Thyroid gland (tissue), 4 donors: ENCODE results near the gene DNAJB6. TPM values are rescaled to one million over a fixed set of nuclear protein-coding genes. Genes with fewer than 3 reads are reported as not detected.
"Not testable (repeated sequence)": the region's sequence is repeated elsewhere in the genome, so short reads cannot be mapped to it uniquely, and the experiment has no call there.

Source experiments
- DNase-seq, 2 donors: peaks; one replicate each; pipeline ENCODE4 v3.0.0-alpha.2; 2019
- H3K27ac ChIP-seq, 3 donors: fragments of 200-600 bp; sonication (generic); 1 replicate in 2 of 3; 2 replicates in 1 of 3; pipeline ENCODE4 v1.5.1; 2016 to 2019; ENCODE audit warnings: mild to moderate bottlenecking in 1 of 3, moderate library complexity in 1 of 3
- H3K27me3 ChIP-seq: fragments of 200-600 bp; sonication (generic); one replicate; pipeline ENCODE4 v1.5.1; 2019
- H3K36me3 ChIP-seq, 2 donors: fragments of 200-600 bp; sonication (generic); one replicate each; pipeline ENCODE4 v1.5.1; 2016 to 2019
- H3K4me1 ChIP-seq, 2 donors: fragments of 200-600 bp; sonication (generic); one replicate each; pipeline ENCODE4 v1.5.1; 2017 to 2019
- H3K4me3 ChIP-seq, 3 donors: fragments of 200-600 bp; sonication (generic); replicated peaks in 1 of 3; 1 replicate in 2 of 3; 2 replicates in 1 of 3; pipeline ENCODE4 v1.5.1; 2016; ENCODE audit warnings: mild to moderate bottlenecking in 1 of 3
- H3K9me3 ChIP-seq: fragments of 200-600 bp; sonication (generic); one replicate; pipeline ENCODE4 v1.5.1; 2017
- POLR2A ChIP-seq, 2 donors: fragments of 450-650 bp; IDR thresholded peaks; one replicate each; pipeline ENCODE4 v1.6.1; 2017; ENCODE audit warnings: antibody characterized with exemption in 2 of 2, mild to moderate bottlenecking in 2 of 2, moderate library complexity in 1 of 2
- WGBS, 2 donors: methylation state at CpG; one replicate each; pipeline ENCODE4 v1.1.5; 2017; 5-methylcytosine and 5-hydroxymethylcytosine counted together
- intact Hi-C: fragments of 100-400 bp; cut with DNase I; formaldehyde crosslinking; loops from one replicate; pipeline ENCODE4 v1.15.1; 2023
- total RNA-seq, 4 donors: library from RNA; depleted of rRNA; stranded (reverse); fragments of >200 nt; gene quantifications; one replicate each; pipeline ENCODE4 v1.2.3, GENCODE V29; 2016
- TF ChIP-seq, protein P1 (sequence below), 6 experiments: fragments of 200-600 bp in 3 of 6; fragments of 450-650 bp in 3 of 6; sonication (generic) in 3 of 6; IDR thresholded peaks; one replicate each; pipeline ENCODE4 v1.5.1; 2016 to 2019; ENCODE audit warnings: antibody characterized with exemption in 6 of 6, mild to moderate bottlenecking in 2 of 6, inconsistent platforms in 1 of 6, moderate library complexity in 1 of 6

The DNAJB6 gene
- total RNA-seq, 4 donors from 2014 or later: 80.7 to 92.7 (median 91.1) TPM

DNA sequence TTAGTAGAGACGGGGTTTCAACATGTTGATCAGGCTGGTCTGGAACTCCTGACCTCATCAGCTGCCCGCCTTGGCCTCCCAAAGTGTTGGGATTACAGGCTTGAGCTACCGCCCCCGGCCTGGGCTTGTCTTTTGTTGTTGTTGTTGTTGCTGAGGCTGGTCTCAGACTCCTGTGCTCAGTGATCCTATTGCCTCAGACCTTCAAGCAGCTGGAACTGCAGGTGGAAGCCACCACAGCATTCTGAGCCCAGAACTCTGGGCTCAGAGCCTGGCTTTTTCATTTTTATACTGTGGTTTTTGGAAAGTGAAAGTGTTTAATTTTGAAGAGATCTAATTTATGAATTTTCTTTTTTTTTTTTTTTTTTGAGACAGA lies 16.2 kb upstream of the DNAJB6 start:
- Histone ChIP-seq H3K9me3 (no peaks in the 10 kb centered on the region), H3K27me3 (no peaks in the 10 kb centered on the region), H3K4me3 (no peak overlapping the region), H3K4me1 (no peaks in the 10 kb centered on the region), H3K36me3 (no peaks in the 10 kb centered on the region), H3K27ac (no peak overlapping the region)
- DNase-seq: no peak
- intact Hi-C loops: no loop called here
- WGBS, 2 donors: 65 to 87% methylated on average over 4 of the region's 4 CpGs
- TF ChIP-seq POLR2A (IDR thresholded peaks at IDR 0.05): no peak
- TF ChIP-seq, protein P1, sequence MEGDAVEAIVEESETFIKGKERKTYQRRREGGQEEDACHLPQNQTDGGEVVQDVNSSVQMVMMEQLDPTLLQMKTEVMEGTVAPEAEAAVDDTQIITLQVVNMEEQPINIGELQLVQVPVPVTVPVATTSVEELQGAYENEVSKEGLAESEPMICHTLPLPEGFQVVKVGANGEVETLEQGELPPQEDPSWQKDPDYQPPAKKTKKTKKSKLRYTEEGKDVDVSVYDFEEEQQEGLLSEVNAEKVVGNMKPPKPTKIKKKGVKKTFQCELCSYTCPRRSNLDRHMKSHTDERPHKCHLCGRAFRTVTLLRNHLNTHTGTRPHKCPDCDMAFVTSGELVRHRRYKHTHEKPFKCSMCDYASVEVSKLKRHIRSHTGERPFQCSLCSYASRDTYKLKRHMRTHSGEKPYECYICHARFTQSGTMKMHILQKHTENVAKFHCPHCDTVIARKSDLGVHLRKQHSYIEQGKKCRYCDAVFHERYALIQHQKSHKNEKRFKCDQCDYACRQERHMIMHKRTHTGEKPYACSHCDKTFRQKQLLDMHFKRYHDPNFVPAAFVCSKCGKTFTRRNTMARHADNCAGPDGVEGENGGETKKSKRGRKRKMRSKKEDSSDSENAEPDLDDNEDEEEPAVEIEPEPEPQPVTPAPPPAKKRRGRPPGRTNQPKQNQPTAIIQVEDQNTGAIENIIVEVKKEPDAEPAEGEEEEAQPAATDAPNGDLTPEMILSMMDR (IDR thresholded peaks at IDR 0.05): no peak

DNA sequence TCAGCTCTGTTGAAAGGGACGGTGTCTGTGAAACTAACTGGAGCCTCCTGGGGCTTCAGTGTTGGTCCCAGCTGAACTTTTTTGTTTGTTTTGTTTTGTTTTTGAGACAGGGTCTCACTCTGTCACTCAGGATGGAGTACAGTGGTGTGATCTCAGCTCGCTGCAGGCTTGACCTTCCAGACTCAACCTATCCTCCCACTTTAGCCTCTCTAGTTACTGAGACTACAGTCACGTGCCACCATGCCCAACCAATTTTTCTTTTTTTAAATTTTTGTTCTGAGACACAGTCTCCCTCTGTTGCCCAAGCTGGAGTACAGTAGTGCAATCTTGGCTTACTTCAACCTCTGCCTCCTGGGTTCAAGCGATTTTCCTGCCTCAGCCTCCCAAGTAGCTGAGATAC lies 13.4 kb upstream of the DNAJB6 start:
- H3K27me3 ChIP-seq: no peaks in the 10 kb centered on the region
- DNase-seq: no peak
- H3K27ac ChIP-seq: no peak overlapping the region
- WGBS, 2 donors: 69 to 74% methylated on average over 4 of the region's 4 CpGs
- no peak overlapping the region for H3K4me3 ChIP-seq
- intact Hi-C loops: no loop called here
- no peak for TF ChIP-seq POLR2A (IDR thresholded peaks at IDR 0.05)
- TF ChIP-seq, protein P1 (IDR thresholded peaks at IDR 0.05): no peak
- no peaks in the 10 kb centered on the region for H3K36me3 ChIP-seq
- H3K4me1 ChIP-seq: no peaks in the 10 kb centered on the region
- no peaks in the 10 kb centered on the region for H3K9me3 ChIP-seq

DNA sequence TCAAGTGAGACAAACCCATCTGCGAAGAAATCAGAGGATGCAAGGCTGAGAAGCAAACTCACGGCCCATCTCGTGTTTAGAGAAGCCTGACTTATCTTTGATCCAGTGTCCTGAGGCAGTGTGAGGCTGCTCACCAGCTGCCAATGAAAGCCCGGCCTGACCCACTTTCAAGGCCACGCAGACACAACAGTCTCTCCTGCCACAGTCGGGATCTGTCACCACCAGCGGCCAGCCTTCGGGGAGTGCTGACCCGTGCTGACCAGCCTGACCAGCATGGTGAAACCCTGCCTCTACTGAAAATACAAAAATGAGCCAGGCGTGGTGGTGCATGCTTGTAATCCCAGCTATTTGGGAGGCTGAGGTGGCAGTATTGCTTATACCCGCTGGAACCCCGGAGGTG lies 7.4 kb upstream of the DNAJB6 start:
- Histone ChIP-seq H3K9me3 (no peaks in the 10 kb centered on the region), H3K27me3 (no peaks in the 10 kb centered on the region), H3K4me1 (no peaks in the 10 kb centered on the region), H3K4me3 (no peak overlapping the region), H3K36me3 (no peaks in the 10 kb centered on the region), H3K27ac (no peak overlapping the region)
- WGBS, 2 donors: 79 to 81% methylated on average over 12 of the region's 12 CpGs
- intact Hi-C loops: no loop called here
- TF ChIP-seq POLR2A (IDR thresholded peaks at IDR 0.05): no peak
- TF ChIP-seq, protein P1 (IDR thresholded peaks at IDR 0.05): no peak
- DNase-seq: no peak

DNA sequence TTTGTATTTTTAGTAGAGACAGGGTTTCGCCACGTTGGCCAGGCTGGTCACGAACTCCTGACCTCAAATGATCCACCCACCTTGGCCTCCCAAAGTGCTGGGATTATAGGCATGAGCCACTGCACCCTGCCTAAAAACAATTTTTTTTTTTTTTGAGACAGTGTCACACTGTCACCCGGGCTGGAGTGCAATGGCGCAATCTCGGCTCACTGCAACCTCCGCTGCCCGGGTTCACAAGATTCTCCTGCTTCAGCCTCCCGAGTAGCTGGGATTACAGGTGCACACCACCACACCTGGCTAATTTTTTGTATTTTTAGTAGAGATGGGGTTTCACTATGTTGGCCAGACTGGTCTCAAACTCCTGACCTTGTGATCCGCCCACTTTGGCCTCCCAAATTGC lies 6.2 kb upstream of the DNAJB6 start:
- WGBS, 2 donors: 73 to 78% methylated on average over 10 of the region's 10 CpGs

DNA sequence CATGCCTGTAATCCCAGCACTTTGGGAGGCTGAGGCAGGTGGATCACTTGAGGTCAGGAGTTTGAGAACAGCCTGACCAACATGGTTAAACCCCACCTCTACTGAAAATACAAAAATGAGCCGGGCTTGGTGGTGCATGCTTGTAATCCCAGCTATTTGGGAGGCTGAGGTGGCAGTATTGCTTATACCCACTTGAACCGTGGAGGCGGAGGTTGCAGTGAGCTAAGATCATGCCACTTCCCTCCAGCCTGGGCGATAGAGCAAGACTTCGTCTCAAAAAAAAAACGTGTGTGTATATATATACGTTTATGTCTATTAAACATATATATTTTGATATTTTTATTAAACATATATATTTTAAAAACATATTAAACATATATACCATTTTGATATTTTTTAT lies 5.8 kb upstream of the DNAJB6 start:
- H3K27ac ChIP-seq, H3K36me3 ChIP-seq, H3K9me3 ChIP-seq, DNase-seq, intact Hi-C loops, H3K27me3 ChIP-seq, H3K4me3 ChIP-seq, H3K4me1 ChIP-seq: not testable (repeated sequence)
- 70 to 72% methylated on average over 7 of the region's 7 CpGs for WGBS, 2 donors

More for the DNA sequence above, 6.2 kb upstream of the DNAJB6 start:
- intact Hi-C loops, DNase-seq, H3K9me3 ChIP-seq, H3K4me1 ChIP-seq, H3K27ac ChIP-seq, H3K36me3 ChIP-seq, H3K27me3 ChIP-seq, H3K4me3 ChIP-seq: not testable (repeated sequence)

DNA sequence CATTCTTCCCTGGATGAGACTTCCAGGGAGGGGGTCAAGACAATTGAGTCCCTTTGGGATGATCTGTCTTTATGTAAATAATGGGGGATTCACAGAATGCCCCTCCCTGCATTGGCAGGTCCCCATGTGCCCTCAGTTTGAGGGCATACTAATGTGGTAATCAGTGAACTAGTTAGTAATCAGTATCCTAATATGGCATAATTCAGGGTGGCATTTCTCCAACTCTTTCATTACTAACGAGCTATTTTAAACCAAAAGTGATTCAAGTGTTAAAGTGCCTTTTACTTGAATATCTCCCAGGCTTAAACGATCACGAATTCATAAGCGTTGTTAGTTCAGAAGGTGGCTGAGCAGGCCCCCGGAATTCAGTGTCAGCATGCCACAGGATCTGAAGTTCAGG lies 1.6 kb upstream of the DNAJB6 start:
- no peak for DNase-seq
- Histone ChIP-seq H3K27me3 (no peaks in the 10 kb centered on the region), H3K36me3 (no peaks in the 10 kb centered on the region), H3K4me3 (no peak overlapping the region), H3K27ac (no peak overlapping the region), H3K4me1 (peaks cover 18 to 21% of the 10 kb centered on the region in 2 donors), H3K9me3 (no peaks in the 10 kb centered on the region)
- WGBS, 2 donors: 91 to 92% methylated on average over 5 of the region's 5 CpGs
- intact Hi-C loops: no loop called here
- TF ChIP-seq, protein P1 (IDR thresholded peaks at IDR 0.05): no peak
- TF ChIP-seq POLR2A (IDR thresholded peaks at IDR 0.05): no peak
